NCI-H345 treated with DMSO at 0.1 percent for 48 hours (cell line): ENCODE measurements around the gene CIT.

ENCODE experiments used
- DNase-seq: peaks from one replicate; lab custom pipeline; 2025; ENCODE audit not compliant: unreplicated experiment; lab: John Stamatoyannopoulos, UW

The CIT gene

DNA sequence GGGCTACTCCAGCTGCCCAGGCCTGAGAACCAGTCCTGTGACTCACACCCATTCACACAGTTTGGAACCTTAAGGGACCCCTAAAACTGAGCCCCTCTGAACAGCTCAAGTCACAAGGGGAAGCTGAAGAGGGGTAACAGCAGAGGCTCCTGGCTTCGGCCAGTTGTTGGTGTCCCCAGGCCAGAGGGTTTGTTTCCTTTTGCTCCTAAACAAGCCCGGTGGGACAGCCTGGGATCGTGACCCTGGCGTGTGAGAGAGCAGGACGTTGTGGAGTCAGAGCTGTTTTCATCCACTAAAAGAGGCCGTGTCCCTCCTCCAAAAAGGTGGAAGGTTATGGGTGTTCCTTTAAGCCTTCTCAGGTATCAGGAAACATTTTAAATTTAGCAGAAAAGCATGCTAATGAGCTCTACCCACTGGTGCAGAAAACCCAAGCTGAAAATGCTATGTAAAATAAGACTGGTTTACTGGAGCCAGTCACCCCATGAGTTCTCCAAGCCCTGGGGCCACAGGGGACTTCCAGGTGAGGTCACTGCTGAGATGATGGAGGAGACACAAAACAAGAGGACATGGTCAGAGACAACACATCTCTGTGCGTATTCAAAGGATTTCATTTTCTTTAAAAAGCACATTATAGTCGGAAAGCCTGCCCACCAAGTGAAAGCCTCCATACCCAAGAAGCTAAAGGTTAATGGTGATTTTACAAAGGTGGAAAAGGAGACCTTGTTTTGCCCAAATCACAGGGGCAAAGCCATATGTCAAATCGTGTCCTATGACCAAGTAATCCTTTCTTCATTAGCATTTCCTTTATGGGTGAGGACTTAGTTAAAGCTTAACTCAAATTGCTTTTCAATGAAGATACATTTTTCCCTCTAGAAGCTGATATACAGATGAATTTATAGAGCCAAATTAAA is 195.1 kb downstream of the CIT start:
- DNase-seq, result no peak

GRCh38 chr12:119681111-119681510 is 196.0 kb downstream of the CIT start:
- no peak for DNase-seq

DNA sequence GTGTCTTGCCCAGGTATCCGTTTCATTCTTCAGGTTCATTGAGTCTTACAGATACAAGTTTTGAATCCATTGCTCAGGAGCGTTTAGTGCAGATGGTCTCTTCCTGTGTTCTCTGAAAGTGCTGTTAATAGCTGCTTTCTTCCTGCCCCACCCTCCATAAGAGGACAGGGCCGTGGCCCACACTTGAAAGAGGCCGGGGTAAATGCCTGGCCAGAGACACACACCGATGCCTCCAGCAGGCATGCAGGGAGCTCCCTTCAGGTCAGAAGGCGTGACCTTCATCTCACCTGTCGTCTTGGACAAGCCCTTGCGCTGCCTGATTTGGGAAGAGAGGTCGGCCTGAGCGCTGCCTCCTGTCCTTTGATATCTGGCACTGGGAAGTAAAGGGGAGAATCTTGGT is 197.6 kb downstream of the CIT start:
- peak; percentile 72 for DNase-seq

GRCh38 chr12:119679081-119679480 is 198.0 kb downstream of the CIT start:
- peak; percentile 89 for DNase-seq

DNA sequence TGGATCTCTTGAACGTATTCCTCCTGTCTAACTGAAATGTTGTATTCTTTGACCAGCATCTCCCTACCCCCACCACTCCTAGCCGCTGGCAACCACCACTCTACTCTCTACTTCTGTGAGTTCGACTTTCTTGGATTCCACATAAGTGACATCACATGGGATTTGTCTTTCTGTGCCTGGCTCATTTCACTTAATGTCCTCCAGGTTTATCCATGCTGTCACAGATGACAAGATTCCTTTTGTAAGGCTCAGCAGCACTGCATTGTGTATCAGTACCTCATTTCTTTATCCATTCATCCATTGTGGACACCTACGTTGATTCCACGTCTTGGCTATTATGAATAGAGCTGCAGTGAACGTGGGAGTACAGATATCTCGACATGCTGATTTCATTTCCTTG is 198.7 kb downstream of the CIT start:
- peak; percentile 5 for DNase-seq

DNA sequence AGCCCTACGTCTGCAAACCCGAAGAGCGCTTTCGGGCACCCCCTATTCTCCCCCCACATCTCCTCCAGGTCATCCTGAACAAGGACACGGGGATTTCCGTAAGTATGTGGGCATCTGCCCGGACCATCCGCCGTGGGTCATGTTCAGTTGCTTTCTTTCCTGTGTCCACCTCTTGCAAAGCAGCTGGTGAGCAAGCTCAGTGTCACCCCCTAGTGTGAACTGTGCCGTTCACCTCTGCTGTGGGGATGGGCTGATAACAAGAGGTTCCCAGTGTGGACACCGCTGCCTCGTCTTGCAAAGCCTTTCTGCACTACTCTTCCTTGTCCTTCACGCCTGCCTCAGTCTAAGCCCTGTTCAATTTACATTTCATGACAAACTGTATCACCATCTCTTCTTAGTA is 200.5 kb downstream of the CIT start:
- DNase-seq, result no peak

DNA sequence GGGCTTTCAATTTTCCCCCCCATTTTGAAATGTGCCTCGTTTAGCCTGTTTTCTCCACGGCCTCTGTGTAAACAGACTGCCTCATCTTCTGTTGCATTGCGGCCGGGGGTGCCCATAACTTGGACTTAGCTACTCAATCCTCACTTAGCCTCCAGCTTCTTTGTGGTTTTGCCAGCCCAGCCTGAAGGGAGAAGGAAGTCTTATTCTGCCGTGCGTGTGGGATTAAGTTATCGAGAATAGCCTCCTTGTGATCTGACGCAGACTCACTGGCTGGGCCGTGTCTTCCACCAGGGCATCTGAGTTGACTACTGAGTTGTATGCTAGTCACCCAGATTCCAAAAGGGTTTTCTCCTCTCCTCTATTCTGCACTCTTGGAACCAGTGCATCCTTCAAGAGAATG is 201.1 kb downstream of the CIT start:
- DNase-seq, result no peak

- DNase-seq, result no peak
Measured at GRCh38 chr12:119674560-119674959, 202.6 kb downstream of the CIT start.

- DNase-seq, result no peak
Measured at GRCh38 chr12:119673634-119674033, 203.5 kb downstream of the CIT start.

DNA sequence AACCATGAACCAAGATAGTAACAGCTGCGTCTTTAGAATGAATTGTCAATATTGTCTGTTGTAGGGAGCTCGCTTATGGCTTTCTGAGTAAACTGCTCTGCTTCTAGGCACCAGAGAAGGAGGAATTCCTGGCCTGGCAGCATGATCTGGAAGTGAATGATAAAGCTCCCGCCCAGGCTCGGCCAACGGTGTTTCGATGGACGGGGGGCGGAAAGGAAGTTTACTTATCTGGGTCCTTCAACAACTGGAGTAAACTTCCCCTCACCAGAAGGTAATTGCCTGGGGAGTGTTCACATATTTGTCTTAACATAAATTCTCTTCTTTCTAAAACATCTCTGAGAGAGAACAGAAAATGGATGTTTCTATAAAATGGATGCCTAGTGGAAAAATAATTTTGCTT is 204.9 kb downstream of the CIT start:
- DNase-seq, result no peak

DNA sequence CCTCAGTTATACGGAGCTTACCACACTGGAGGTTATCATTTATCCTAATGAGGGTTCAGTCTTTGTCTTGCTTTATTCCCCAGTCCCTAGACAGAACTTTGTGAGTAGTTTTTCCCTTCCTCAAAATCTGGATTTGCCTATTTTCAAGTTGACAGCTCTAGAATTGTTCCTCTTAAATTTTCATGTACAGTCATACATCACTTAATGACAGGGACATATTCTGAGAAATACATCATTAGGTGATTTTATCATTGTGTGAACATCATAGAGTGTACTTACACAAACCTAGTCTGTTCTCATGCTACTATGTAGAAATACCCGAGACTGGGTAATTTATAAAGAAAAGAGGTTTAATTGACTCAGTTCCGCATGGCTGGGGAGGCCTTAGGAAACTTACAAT is 206.1 kb downstream of the CIT start:
- DNase-seq, result no peak

DNA sequence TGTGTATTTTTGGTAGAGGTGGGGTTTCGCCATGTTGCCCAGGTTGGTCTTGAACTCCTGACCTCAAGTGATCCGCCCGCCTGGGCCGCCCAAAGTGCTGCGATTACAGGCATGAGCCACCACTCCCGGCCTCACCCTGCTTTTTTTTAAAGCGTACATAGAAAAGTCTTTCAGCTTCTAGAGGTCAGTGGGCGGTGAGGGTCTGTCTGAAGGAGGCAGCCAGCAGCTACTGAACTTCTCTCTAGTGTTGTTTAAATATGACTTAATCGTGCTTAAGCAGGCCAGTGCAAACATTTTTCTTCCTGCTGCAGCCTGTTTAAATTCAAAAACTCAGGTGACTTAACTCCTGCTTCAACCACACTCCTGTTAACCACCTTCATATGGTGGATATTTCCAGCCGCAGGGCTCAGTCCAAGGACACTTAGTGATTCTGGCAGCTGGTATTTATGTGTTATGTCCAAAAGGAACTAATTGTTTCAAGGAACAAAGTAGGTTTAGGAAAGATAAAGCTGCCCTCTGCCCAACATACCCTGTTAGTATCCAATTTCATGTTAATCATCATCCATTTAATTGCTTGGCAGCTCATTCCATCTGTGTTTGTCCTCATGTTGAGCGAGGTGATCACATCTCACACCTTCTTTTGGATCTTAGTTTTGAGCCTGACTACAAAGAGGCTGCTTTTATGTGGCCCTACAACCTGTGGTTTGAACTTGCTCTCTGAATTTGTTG is 207.2 kb downstream of the CIT start:
- no peak for DNase-seq

- no peak for DNase-seq
Measured at GRCh38 chr12:119668324-119668841, 208.7 kb downstream of the CIT start.

DNA sequence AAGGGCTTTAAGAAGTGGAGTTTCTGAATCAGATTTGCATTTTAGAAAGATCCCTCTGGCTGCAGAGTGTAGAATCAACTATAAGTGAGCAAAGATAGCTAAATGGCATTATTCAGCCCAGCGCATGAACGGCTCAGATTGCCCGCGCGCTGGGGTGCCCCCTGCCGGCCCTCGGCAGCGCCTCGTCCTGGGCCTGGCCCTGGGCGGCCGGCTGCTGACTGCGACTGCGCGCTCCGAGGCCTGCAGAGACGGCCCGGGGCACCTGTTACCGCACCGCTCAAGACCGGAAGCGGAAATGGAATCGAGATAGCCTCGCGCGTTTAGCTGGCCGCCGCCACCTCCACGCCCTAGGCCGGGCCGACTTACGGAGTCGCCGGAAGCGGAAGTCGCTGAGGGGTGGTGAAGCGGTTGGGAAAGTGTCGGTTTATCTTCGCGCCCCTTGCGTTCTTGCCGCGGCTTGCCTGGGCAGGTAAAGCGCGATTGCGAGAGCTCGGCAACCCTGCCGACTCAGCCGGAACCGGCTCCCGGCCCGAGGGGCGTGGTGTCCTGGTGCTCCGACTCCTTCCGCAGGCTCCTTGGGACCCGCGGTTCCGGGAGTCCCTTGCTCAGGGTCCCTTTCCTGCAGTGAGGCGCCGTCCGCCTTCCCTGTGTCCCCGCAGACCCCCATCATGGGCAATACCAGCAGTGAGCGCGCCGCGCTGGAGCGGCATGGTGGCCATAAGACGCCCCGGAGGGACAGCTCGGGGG is 209.4 kb downstream of the CIT start, which contains the start of gene PRKAB1:
Gene PRKAB1 (plus strand): TSS at position 557 of the 747 bp plus-strand sequence. CDS start 112 bp downstream, at position 669.
- peak; percentile 89 for DNase-seq

GRCh38 chr12:119666900-119667576 is 210.1 kb downstream of the CIT start:
- DNase-seq, result no peak

DNA sequence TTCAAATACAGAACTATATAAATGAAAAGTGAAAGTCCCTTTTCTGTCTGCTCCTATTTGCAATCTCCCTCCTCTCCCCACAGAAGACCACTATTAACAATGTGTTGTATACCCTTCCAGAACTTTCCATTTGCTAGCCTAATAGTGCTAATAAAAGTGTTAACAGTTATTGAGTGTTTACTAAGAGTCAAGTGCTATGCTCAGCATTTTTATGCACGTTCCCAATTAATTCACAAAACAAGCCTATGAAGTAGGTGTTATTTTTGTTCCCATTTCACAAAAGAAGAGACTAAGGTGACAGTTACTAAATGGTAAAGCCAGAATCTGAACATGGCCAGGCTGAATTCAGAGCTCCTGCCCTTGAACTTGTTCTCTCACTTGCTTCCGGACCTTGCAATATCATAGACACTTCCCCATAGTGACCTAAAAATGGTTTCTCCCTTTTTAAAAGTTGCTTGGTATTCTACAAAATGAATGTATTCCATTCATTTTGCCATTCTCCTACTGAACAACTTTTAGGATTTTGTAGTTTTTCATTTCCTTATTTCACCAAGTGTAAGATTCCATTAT is 210.8 kb downstream of the CIT start:
- no peak for DNase-seq

- no peak for DNase-seq
Measured at GRCh38 chr12:119665164-119665929, 211.8 kb downstream of the CIT start.

GRCh38 chr12:119664642-119665041 is 212.5 kb downstream of the CIT start:
- no peak for DNase-seq

GRCh38 chr12:119661882-119662281 is 215.2 kb downstream of the CIT start:
- no peak for DNase-seq

DNA sequence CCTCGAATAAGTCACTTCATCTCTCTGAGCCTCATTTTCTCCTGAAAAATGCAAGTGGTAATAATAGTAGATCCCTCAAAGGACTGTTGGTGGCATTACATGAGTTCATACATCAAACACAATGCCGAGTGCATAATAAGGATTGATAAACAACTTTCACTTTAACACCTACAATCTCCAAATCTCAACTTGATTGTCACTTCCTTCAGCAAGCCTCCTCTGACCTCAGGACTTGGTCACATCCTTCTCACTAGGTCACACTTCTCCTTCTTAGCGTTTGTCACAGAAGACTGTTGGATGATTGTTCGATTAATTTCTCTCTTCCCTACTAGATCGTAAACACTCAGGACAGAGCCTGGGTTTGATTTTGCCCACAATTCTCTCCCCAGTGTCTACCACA is 217.0 kb downstream of the CIT start:
- DNase-seq, result no peak
